GM12892 (cell line): ENCODE measurements around the gene ZC2HC1B.

Experiments
- POLR2A ChIP-seq: IDR thresholded peaks from 2 replicates; pipeline ENCODE4 v1.6.1; 2011; ENCODE audit warnings: low read depth, low read length, control low read depth
- TAF1 ChIP-seq: IDR thresholded peaks from 2 replicates; pipeline ENCODE4 v1.6.1; 2011; ENCODE audit warnings: low read depth, mild to moderate bottlenecking, control low read depth, low read length, borderline replicate concordance

GRCh38 chr6:143958839-143959399, 94.6 kb downstream of the ZC2HC1B start:
- TF ChIP-seq TAF1 (no peak), POLR2A (no peak)
